Renal pelvis (tissue), 4 donors: ENCODE data around the gene AATF. TPM values are rescaled to one million over a fixed set of nuclear protein-coding genes. Genes with fewer than 3 reads are reported as not detected.

Source experiments
- DNase-seq: peaks from one replicate; pipeline ENCODE4 v3.0.0-alpha.2; 2013
- polyA plus RNA-seq, 3 donors: library from polyadenylated mRNA; unstranded; fragments of 120-200 nt; gene quantifications; one replicate each; pipeline ENCODE4 v1.2.1, GENCODE V29; 2013; ENCODE audit not compliant: insufficient read length in 3 of 3

AATF gene
- polyA plus RNA-seq, 3 donors, result 48.1 to 53.9 (median 51.9) TPM

- no peak for DNase-seq
Observed at GRCh38 chr17:36928471-36929345, 20.0 kb upstream of the AATF start.

- no peak for DNase-seq
Observed at GRCh38 chr17:36929851-36930582, 18.7 kb upstream of the AATF start.

- DNase-seq, result no peak
Observed at GRCh38 chr17:36930583-36930900, 18.2 kb upstream of the AATF start.

GRCh38 chr17:36931096-36931696, 17.6 kb upstream of the AATF start:
- DNase-seq, result no peak

GRCh38 chr17:36931697-36932382, 16.9 kb upstream of the AATF start:
- no peak for DNase-seq

- no peak for DNase-seq
Observed at GRCh38 chr17:36932383-36932693, 16.4 kb upstream of the AATF start.

- no peak for DNase-seq
Observed at GRCh38 chr17:36932694-36933511, 15.9 kb upstream of the AATF start.

GRCh38 chr17:36933512-36934143, 15.1 kb upstream of the AATF start:
- DNase-seq, result no peak

- no peak for DNase-seq
Observed at GRCh38 chr17:36934144-36934691, 14.5 kb upstream of the AATF start.

GRCh38 chr17:36934692-36935630, 13.8 kb upstream of the AATF start:
- no peak for DNase-seq

- DNase-seq, result no peak
Observed at GRCh38 chr17:36935671-36936454, 12.9 kb upstream of the AATF start.

- DNase-seq, result peak; percentile 82
Observed at GRCh38 chr17:36936455-36937000, 12.2 kb upstream of the AATF start.

GRCh38 chr17:36937001-36937958, 11.5 kb upstream of the AATF start, which contains the start of gene LHX1:
TSS of gene LHX1 (plus strand) at chr17:36937475. CDS start at chr17:36938198, 723 bp downstream.
- DNase-seq, result no peak

GRCh38 chr17:36937959-36938565, 10.7 kb upstream of the AATF start:
- DNase-seq, result no peak

- DNase-seq, result no peak
Observed at GRCh38 chr17:36938566-36939051, 10.1 kb upstream of the AATF start.

GRCh38 chr17:36939052-36939801, 9.5 kb upstream of the AATF start:
- no peak for DNase-seq
